GM19395 (cell line): ENCODE results near the gene ADAD2.

Source experiments
- ATAC-seq: cut with Tn5 transposase; IDR thresholded peaks from one replicate; pipeline ENCODE4 v1.9.1; 2021; ENCODE audit warnings: mild to moderate bottlenecking, moderate library complexity; ENCODE audit not compliant: unreplicated experiment

Gene ADAD2

DNA sequence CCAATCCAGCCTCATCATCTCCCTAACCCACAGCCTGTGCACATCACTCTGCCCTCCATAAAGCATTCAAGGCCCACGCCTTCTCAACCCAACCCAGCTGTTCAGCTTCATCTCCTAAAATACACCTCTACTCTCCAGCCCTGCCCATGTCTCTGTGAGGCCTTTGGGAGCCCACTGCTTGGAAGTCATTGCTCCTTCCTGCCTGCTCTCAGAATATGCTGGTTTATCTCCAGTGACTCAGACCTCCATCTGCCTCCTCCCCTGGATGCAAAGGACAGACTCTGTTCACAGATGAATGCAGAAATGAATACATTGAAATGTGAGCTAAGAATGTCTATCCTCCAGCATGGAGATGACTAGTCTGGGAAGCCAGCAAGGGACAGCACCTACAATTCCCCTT, 29.9 kb downstream of the ADAD2 start:
- no peak for ATAC-seq

DNA sequence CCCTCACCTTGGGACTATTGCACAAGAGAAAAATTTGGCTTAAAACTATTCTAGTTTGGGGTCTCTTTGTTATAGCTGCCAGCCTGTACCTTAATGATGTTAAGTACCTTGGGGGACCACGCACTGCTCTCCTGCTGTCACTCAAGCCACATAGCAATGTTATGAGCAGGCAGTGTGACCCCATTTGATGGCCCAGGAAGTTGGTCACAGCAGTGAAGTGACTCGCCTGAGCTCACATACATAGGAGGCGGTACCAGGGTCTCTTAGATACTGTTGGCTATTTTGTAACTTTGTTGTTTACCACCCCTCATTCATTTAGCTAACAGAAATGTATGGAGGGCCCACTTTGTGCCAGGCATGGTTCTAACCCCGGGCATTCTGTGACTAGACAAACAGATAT, 32.5 kb downstream of the ADAD2 start:
- ATAC-seq, result no peak

DNA sequence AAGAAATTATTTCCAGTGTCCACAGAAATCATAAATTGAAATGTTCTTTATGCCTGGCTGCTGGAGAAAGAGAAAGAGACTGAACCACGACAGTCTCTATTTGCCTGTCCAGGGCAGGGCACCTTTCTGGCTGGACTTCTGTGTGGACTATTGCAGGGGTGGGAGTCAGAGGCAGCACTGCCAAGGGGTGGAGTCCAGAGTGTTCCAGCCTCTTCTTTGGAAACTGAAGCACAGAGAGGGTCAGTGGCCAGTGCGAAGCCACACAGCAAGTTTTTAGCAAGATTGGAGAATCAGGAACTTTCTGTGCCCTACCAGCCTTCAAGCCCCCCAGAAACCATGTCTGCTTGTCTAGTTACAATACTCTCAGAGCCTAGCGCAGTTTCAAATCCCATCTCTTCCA, 33.6 kb downstream of the ADAD2 start:
- no peak for ATAC-seq

DNA sequence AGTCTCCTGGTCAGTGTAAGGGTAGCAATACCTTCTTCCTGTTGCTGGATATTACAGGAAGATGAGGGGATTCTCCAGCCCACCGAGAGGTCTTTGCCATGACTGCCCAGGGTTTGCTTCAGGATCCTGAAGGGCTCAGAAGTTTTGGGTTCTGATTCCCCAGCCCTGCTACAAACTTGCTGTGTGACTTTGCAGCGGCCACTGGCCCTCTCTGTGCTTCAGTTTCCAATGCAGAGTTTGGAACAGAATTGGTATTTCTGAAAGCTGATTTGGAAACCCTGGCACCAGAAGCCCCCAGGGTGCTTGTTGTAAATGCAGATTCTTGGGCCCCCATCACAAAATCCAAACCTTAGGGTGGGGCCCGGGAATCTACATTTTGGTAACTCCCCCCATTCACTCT, 34.2 kb downstream of the ADAD2 start:
- no peak for ATAC-seq

DNA sequence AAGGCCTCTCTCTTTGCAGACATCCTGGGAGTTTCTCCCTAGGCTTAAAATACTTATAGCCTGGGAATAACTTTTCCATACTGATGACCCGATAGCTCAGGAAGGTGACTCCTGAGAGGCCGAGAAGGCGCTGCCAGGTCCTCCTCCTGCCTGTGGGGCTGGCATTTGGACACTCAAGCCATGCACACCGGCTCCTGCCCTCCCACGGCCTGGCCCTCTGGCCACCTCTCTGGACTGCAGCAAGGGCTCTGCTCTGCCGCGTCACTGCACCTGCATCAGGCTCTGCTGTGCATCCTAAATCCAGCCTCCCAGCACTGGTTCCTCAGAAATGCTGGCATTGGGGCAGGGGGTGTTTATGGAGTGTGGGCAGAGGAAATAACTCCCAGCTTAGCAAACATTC, 34.6 kb downstream of the ADAD2 start:
- no peak for ATAC-seq

GRCh38 chr16:84226026-84226425, 35.1 kb downstream of the ADAD2 start:
- no peak for ATAC-seq

DNA sequence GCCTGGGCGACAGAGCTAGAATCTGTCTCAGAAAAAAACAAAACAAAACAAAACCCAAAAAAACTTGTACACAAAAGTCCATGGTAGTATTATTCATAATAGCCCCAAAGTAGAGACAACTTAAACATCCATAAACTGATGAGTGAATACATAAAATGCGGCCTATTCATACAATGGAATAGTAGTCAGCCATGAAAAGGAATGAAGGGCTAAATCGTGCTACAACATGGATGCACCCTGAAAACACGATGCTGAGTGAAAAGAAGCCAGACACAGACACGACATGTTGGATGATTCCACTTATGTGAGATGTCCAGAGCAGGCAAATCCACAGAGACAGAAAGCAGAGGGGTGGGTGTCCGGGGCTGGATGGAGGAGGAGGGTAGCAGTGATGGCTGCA, 36.6 kb downstream of the ADAD2 start:
- ATAC-seq, result no peak

DNA sequence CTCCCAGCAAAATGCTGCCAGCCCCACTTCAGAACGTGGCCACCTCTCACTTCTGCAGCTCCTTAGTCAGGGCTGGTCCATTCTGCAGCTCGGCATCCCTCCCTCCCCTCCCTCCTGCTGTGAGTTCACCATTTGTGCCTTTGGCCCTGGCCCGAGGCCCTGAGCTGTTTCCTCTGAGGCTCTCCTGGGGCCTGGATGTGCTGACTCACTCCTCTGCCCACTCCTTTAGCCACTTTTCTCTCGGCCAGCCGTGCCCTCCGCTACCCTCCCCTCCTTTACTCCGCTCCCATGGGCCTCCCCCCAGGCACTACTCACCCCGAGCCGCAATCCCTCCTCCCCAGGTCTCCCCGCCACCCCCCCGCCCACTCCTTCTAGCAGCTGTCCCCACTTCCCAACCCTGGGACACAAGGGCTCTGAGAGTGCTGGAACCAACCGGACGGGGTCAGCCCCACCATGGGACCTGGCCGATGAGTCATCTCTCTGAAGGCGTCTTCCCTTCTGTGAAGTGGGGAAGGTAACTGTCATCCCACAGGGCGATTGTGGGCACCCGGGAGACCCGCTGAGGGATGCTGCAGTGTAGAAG, 37.4 kb downstream of the ADAD2 start:
- ATAC-seq, result no peak

- no peak for ATAC-seq
Observed at GRCh38 chr16:84229471-84229870, 38.5 kb downstream of the ADAD2 start.

GRCh38 chr16:84232060-84232459, 41.1 kb downstream of the ADAD2 start:
- ATAC-seq, result no peak

GRCh38 chr16:84232969-84233368, 42.0 kb downstream of the ADAD2 start:
- ATAC-seq, result no peak

- no peak for ATAC-seq
Observed at GRCh38 chr16:84233748-84234147, 42.8 kb downstream of the ADAD2 start.

GRCh38 chr16:84234321-84235241, 43.6 kb downstream of the ADAD2 start:
- ATAC-seq, result no peak

DNA sequence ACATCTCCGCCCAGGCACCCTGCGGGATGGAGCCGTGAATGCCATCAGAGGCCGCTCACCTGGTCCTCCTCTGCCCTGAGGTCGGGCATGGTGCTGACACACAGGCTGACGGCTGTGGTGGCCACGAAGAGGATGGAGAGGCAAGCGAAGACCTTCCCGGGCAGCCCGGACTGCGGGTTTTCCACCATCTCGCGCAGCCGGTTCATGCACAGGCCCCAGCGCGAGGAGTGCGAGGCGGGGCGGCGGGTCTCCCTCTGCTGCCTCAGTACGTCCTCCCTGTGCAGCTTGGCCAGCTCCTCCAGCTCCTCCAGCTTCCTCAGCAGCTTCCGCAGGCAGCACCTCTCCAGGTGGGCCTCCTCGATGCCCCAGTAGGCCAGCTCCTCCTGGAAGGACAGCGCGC, 45.7 kb downstream of the ADAD2 start:
- ATAC-seq, result no peak

DNA sequence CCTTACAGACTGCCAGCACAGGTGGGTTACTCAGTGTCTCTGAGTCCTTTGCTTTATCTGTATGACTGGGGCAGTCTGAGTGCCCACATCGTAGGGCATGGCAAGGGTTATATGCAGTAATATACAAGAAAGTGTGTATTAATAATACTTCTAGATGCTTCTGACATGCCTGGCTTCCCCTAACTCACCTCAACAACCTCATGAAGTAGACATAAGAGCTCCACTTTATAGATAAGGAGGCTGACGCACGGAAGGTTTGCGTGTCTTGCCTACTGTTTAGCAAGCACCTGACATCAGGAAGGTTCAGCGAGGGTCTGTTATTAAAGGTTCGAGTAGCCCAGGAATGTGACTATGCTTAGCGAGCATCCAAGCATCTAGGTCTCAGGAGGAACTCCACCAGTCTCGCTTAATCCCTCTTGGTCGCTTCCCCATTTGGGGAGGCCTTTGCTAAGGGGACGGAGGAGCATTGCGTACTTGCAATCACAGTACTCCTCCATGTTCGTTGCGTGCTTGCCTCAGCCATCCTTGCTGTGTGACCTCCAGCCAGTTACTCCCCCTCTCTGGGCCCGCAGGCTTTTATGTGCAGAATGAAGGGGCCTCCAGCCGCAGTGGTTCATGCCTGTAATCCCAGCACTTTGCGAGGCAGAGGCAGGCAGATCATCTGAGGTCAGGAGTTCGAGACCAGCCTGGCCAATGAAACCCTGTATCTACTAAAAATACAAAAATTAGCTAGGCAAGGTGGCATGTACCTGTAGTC, 47.2 kb downstream of the ADAD2 start:
- no peak for ATAC-seq

GRCh38 chr16:84239141-84239769, 48.3 kb downstream of the ADAD2 start:
- no peak for ATAC-seq

- no peak for ATAC-seq
Observed at GRCh38 chr16:84239909-84240308, 49.0 kb downstream of the ADAD2 start, which contains the start of gene KCNG4. TSS of gene KCNG4 (minus strand) at chr16:84240012. CDS start at chr16:84237485, 2,527 bp downstream.

GRCh38 chr16:84240455-84240854, 49.5 kb downstream of the ADAD2 start:
- no peak for ATAC-seq

- ATAC-seq, result no peak
Observed at GRCh38 chr16:84241778-84242177, 50.8 kb downstream of the ADAD2 start.

GRCh38 chr16:84242839-84243238, 51.9 kb downstream of the ADAD2 start:
- no peak for ATAC-seq

GRCh38 chr16:84243732-84244131, 52.8 kb downstream of the ADAD2 start:
- no peak for ATAC-seq
